Measurements from ENCODE around the gene GTF2H4.

The GTF2H4 gene

DNA sequence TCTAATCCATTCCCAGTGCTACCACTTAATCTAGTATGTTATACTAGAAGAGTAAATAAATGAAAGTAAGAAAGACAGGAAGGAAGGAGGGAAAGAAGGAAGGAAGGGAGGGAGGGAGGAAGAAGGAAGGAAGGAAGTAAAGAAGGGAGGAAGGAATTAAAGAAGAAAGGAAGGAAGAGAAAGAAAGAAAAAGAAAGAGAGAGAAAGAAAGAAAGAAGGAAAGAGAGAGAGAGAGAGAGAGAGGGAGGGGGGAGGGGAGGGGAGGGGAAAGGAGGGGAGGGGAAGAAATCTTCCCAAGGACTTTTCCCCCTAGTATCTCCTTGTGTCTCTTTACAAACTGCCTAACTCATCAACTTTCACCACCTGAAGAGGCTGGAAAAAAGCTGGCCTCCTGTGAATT is 54.7 kb downstream of the GTF2H4 start:
- no peak for DNase-seq

DNA sequence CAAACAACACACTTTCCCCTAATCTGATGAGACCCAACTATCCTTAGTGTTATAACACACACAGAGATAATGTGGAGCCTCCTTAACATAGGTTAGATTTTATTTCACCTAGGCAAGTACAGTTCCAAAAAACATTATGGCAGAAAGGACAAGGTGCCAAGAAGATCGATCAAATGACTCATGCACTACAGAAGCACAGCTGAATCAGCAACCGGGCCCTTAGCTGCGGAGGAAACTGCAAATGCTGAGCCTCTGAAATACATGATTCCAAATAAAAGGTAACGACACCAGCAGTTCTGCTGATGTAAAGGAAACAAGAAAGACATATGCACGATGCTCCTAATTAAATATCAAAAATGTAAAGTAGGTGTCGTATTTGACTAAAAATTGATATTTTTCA is 55.6 kb downstream of the GTF2H4 start:
- no peak for DNase-seq
